Neutrophil (primary cell): ENCODE results near the gene ASPG.

Experiments used
- H3K27ac ChIP-seq: fragments of 200-600 bp; sonication (generic); 2 replicates; pipeline ENCODE4 v1.5.1; 2016; ENCODE audit warnings: mild to moderate bottlenecking, moderate library complexity
- H3K27me3 ChIP-seq: fragments of 200-600 bp; sonication (generic); 2 replicates; pipeline ENCODE4 v1.6.0; 2016; ENCODE audit warnings: mild to moderate bottlenecking
- H3K36me3 ChIP-seq: fragments of 200-600 bp; sonication (generic); 2 replicates; pipeline ENCODE4 v1.5.1; 2017
- H3K4me1 ChIP-seq, 2 experiments: fragments of 200-600 bp in 1 of 2; sonication (generic) in 1 of 2; 1 replicate in 1 of 2; 2 replicates in 1 of 2; pipeline versions ENCODE4 v1.5.1 to v1.6.1; 2013 to 2016; ENCODE audit warnings: low read depth in 1 of 2, low read length in 1 of 2, mild to moderate bottlenecking in 1 of 2, moderate library complexity in 1 of 2; ENCODE audit not compliant: control insufficient read depth in 1 of 2, insufficient read depth in 1 of 2
- H3K4me3 ChIP-seq, 2 experiments: fragments of 200-600 bp in 1 of 2; sonication (generic) in 1 of 2; 1 replicate in 1 of 2; 2 replicates in 1 of 2; pipeline ENCODE4 v1.5.1; 2013 to 2016; ENCODE audit warnings: low read depth in 1 of 2, low read length in 1 of 2, mild to moderate bottlenecking in 1 of 2, moderate library complexity in 1 of 2
- H3K9me3 ChIP-seq: fragments of 200-600 bp; sonication (generic); 2 replicates; pipeline ENCODE4 v1.5.1; 2016
- CTCF ChIP-seq: fragments of 200-600 bp; sonication (generic); IDR thresholded peaks from 2 replicates; pipeline ENCODE4 v1.5.1; 2016; ENCODE audit warnings: antibody characterized with exemption

ASPG gene

GRCh38 chr14:104095426-104096310 lies 10.2 kb downstream of the ASPG start:
- no peak for TF ChIP-seq CTCF
- Histone ChIP-seq H3K4me3 (no peak overlapping the region), H3K4me1 (no peaks in the 10 kb centered on the region), H3K9me3 (no peaks in the 10 kb centered on the region), H3K27me3 (no peaks in the 10 kb centered on the region), H3K36me3 (no peaks in the 10 kb centered on the region), H3K27ac (no peak overlapping the region)

- H3K9me3 ChIP-seq: no peaks in the 10 kb centered on the region
These were observed 10.8 kb downstream of the ASPG start for GRCh38 chr14:104096318-104096717.

GRCh38 chr14:104096751-104097700 lies 11.5 kb downstream of the ASPG start:
- Histone ChIP-seq H3K36me3 (no peaks in the 10 kb centered on the region), H3K4me1 (no peaks in the 10 kb centered on the region), H3K27me3 (no peaks in the 10 kb centered on the region), H3K27ac (no peak overlapping the region), H3K4me3 (no peak overlapping the region), H3K9me3 (no peaks in the 10 kb centered on the region)
- no peak for TF ChIP-seq CTCF

More at GRCh38 chr14:104096318-104096717, 10.8 kb downstream of the ASPG start:
- Histone ChIP-seq H3K27ac (no peak overlapping the region), H3K4me3 (no peak overlapping the region), H3K27me3 (no peaks in the 10 kb centered on the region), H3K36me3 (no peaks in the 10 kb centered on the region), H3K4me1 (no peaks in the 10 kb centered on the region)
- TF ChIP-seq CTCF: no peak

GRCh38 chr14:104098272-104099095 lies 13.0 kb downstream of the ASPG start:
- Histone ChIP-seq H3K4me3 (no peak overlapping the region), H3K36me3 (no peaks in the 10 kb centered on the region), H3K9me3 (no peaks in the 10 kb centered on the region), H3K27ac (no peak overlapping the region), H3K27me3 (no peaks in the 10 kb centered on the region), H3K4me1 (no peaks in the 10 kb centered on the region)
- TF ChIP-seq CTCF: no peak
